ENCODE results near the gene OPTC. TPM values are rescaled to one million over a fixed set of nuclear protein-coding genes. Genes with fewer than 3 reads are reported as not detected.

The OPTC gene, protein sequence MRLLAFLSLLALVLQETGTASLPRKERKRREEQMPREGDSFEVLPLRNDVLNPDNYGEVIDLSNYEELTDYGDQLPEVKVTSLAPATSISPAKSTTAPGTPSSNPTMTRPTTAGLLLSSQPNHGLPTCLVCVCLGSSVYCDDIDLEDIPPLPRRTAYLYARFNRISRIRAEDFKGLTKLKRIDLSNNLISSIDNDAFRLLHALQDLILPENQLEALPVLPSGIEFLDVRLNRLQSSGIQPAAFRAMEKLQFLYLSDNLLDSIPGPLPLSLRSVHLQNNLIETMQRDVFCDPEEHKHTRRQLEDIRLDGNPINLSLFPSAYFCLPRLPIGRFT
- total RNA-seq: not detected in 2 replicates

DNA sequence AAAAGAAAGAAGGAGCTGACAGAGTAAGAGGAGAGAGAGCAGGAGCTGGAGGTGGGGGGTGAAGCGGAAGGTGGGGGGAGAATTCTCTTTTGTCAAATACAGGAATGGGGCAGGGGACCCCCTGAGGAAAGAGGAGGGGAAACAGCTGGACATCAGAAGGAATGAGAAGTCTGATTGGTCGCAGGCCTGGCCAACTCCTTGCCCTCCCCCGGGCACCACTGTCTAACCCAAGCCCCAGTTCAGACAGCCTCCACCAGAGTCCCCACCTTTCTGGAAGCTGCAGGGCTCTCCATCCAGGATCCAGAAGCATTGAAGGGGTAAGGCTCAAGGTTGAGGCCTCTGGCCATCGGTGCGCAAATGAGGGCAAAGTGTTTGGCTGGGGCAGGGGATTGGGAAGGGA is at the start of gene OPTC:
Gene OPTC (plus strand): TSS at position 253 of the 400 bp plus-strand sequence. CDS start 1,853 bp downstream, outside the sequence.

DNA sequence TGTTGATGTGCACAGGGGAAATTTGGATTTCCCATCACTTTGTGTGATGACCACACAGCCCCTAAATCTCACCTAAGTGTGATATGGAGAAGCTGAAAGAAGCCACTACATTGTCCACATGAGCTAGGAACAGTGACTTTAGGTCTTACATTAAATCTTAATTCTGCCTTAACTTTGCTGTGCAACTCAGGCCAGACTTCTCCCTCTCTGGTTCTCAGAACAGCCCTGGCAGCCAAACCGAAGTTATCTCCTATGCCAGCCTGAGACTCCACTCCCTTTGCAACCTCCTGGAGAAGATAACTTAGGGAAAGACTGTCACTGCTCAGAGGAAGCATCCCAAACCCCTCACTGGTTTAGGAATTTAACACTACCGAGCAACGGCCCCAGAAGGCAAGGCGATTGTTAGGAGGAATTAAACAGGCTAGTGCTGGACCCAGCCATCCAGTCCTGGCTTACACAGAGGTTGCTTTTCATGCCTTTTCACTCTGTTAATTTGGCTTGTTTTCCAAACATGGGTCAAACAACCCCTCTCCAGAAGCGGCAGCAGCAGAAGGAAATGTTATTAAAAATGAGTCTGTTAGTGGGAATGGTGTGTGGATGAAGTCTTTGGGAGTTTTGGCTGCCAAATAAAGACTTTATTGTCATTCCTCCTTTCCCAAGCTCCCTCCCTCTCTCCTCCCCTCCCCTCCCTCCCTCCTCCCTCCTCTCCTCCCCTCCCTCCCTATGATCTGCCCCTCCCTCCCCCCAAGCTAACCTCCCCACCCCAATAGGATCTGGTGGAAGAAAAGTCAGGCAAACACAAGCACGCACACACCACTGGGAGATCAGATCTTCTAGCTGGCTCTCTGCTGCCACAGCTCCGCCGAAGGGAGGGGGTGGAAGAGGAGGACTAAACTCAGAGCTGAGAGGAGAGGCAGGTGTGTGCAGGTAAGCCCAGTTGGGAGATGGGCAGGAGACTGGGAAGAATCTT is 18.7 kb upstream of the OPTC start, which contains the start of gene PRELP:
Gene PRELP (plus strand): TSS at position 795 of the 970 bp plus-strand sequence. CDS start 7,379 bp downstream, outside the sequence.

Other genes starting within 250 kb of the OPTC start
- 4.5 and 5.3 TPM in 2 replicates for gene BTG2, start 188.6 kb upstream of the OPTC start, total RNA-seq
- 1.9 and 4.9 TPM in 2 replicates for gene FMOD, start 143.0 kb upstream of the OPTC start, total RNA-seq
- 2.4 and 3.1 TPM in 2 replicates for gene PRELP, start 18.3 kb upstream of the OPTC start, total RNA-seq
- gene ATP2B4, start 132.7 kb downstream of the OPTC start, total RNA-seq: 242 and 290 TPM in 2 replicates

All from hair follicle dermal papilla cell (primary cell).